ENCODE measurements around the gene FAM174C.

DNA sequence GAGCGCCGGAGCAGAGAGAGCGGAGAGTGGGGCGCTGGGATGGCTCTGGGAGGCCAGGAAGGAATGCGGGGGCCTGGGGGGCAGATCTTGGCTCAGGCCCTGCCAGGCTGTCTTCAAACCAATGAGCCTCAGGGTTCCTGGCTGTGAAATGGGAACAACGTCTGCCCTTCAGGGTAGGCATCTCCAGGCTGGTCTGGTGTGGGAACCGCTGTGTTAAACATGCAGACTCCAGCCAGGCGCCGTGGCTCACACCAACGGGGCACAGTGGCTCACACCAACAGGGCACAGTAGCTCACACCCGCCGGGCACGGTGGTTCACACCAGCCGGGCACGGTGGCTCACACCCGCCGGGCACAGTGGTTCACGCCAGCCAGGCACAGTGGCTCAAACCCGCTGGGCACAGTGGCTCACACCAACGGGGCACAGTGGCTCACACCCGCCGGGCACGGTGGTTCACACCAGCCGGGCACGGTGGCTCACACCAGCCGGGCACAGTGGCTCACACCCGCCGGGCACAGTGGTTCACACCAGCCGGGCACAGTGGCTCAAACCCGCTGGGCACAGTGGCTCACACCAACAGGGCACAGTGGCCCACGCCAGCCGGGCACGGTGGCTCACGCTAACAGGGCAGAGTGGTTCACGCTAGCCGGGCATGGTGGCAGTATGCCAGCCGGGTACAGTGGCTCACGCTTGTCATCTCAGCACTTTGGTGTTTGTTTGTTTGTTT, 50.4 kb downstream of the FAM174C start:
- no peak for TF ChIP-seq SIN3A (IDR thresholded peaks at IDR 0.05; ENCODE audit: low read depth, low read length)
- no peak for TF ChIP-seq NBN (IDR thresholded peaks at IDR 0.05)
- TF ChIP-seq, protein P1, sequence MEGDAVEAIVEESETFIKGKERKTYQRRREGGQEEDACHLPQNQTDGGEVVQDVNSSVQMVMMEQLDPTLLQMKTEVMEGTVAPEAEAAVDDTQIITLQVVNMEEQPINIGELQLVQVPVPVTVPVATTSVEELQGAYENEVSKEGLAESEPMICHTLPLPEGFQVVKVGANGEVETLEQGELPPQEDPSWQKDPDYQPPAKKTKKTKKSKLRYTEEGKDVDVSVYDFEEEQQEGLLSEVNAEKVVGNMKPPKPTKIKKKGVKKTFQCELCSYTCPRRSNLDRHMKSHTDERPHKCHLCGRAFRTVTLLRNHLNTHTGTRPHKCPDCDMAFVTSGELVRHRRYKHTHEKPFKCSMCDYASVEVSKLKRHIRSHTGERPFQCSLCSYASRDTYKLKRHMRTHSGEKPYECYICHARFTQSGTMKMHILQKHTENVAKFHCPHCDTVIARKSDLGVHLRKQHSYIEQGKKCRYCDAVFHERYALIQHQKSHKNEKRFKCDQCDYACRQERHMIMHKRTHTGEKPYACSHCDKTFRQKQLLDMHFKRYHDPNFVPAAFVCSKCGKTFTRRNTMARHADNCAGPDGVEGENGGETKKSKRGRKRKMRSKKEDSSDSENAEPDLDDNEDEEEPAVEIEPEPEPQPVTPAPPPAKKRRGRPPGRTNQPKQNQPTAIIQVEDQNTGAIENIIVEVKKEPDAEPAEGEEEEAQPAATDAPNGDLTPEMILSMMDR (IDR thresholded peaks at IDR 0.05 in 2 of 3, conservative IDR thresholded peaks at IDR 0.05 in 1 of 3; ENCODE audit: control insufficient read depth in 2 of 3, extremely low read depth in 1 of 3, insufficient read depth in 1 of 3, low read depth in 3 of 3, low read length in 3 of 3): no peak
- no peak for TF ChIP-seq POLR2AphosphoS5 (IDR thresholded peaks at IDR 0.05; ENCODE audit: low read length)
- TF ChIP-seq HDAC2 (IDR thresholded peaks at IDR 0.05): no peak

Data from GM12878 (cell line).